H1 (cell line): Measurements from ENCODE around the gene ADIPOR2. TPM values are rescaled to one million over a fixed set of nuclear protein-coding genes. Genes with fewer than 3 reads are reported as not detected.

Experiments used
- CTCF ChIA-PET: fragments of 300-600 bp; sonication (Branson Sonifier 250); formaldehyde crosslinking; loops from one replicate; lab custom pipeline; 2021; ENCODE audit not compliant: partially characterized antibody; lab: Charles Lee
- POLR2A ChIA-PET: fragments of 300-600 bp; sonication (Branson Sonifier 250); formaldehyde crosslinking; loops from one replicate; lab custom pipeline; 2021; ENCODE audit warnings: inconsistent platforms; ENCODE audit not compliant: partially characterized antibody; lab: Charles Lee
- DNase-seq, 2 experiments: peaks; one replicate each; pipeline versions ENCODE4 v3.0.0 to v3.0.0-alpha.2; 2010 to 2022; ENCODE audit warnings: low spot score in 2 of 2, low read depth in 1 of 2, mixed read lengths in 1 of 2
- FAIRE-seq: peaks from 2 replicates; lab custom pipeline; 2011; peaks lifted over from hg19 to GRCh38; lab: Jason Lieb, UNC
- H2AFZ ChIP-seq: 2 replicates; pipeline ENCODE4 v1.8.1; 2012; ENCODE audit warnings: low read length, inconsistent platforms
- H2AK5ac ChIP-seq: 2 replicates; pipeline ENCODE4 v1.6.1; 2013; ENCODE audit warnings: low read depth, low read length
- H2BK120ac ChIP-seq: replicated peaks from 2 replicates; pipeline ENCODE3; 2013; ENCODE audit warnings: low read depth, low read length, inconsistent platforms
- H2BK12ac ChIP-seq: 2 replicates; pipeline ENCODE4 v1.6.1; 2013; ENCODE audit warnings: low read depth, low read length
- H2BK15ac ChIP-seq: 2 replicates; pipeline ENCODE4 v1.6.1; 2013; ENCODE audit warnings: low read length
- H2BK20ac ChIP-seq: 2 replicates; pipeline ENCODE4 v1.6.1; 2013; ENCODE audit warnings: low read length
- H2BK5ac ChIP-seq: 2 replicates; pipeline ENCODE4 v1.6.1; 2013; ENCODE audit warnings: low read depth, low read length
- H3K14ac ChIP-seq: 2 replicates; pipeline ENCODE4 v1.6.1; 2013; ENCODE audit warnings: inconsistent platforms; ENCODE audit not compliant: insufficient read length
- H3K18ac ChIP-seq: 2 replicates; pipeline ENCODE4 v1.6.1; 2013; ENCODE audit warnings: low read length; ENCODE audit errors: extremely low read depth
- H3K23ac ChIP-seq: 2 replicates; pipeline ENCODE4 v1.6.1; 2013; ENCODE audit warnings: inconsistent platforms; ENCODE audit not compliant: insufficient read length
- H3K23me2 ChIP-seq: 2 replicates; pipeline ENCODE4 v1.6.1; 2013; ENCODE audit warnings: low read depth, low read length
- H3K27ac ChIP-seq: 2 replicates; pipeline ENCODE4 v1.6.1; 2011; ENCODE audit warnings: low read depth, low read length, inconsistent platforms
- H3K27me3 ChIP-seq, 4 experiments: replicated peaks in 1 of 4; 1 replicate in 1 of 4; 2 replicates in 3 of 4; pipeline versions ENCODE4 v1.6.1 to v1.8.1; 2011 to 2013; ENCODE audit warnings: low read length in 3 of 4, mild to moderate bottlenecking in 3 of 4, inconsistent platforms in 2 of 4, mixed read lengths in 2 of 4, moderate library complexity in 1 of 4; ENCODE audit not compliant: control insufficient read depth in 3 of 4, insufficient read depth in 3 of 4; ENCODE audit errors: extremely low read depth in 1 of 4
- H3K36me3 ChIP-seq, 4 experiments: 2 replicates each; pipeline versions ENCODE4 v1.6.1 to v1.8.1; 2011 to 2013; ENCODE audit warnings: mild to moderate bottlenecking in 4 of 4, low read length in 3 of 4, moderate library complexity in 2 of 4, control low read depth in 1 of 4, inconsistent platforms in 1 of 4; ENCODE audit not compliant: insufficient read depth in 4 of 4, control insufficient read depth in 2 of 4
- H3K4ac ChIP-seq: replicated peaks from 2 replicates; pipeline ENCODE3; 2013; ENCODE audit warnings: low read length, low read depth, mixed read lengths, inconsistent platforms; ENCODE audit not compliant: insufficient read length
- H3K4me1 ChIP-seq, 4 experiments: replicated peaks in 1 of 4; 1 replicate in 1 of 4; 2 replicates in 3 of 4; pipeline versions ENCODE4 v1.6.1 to v1.8.1; 2011 to 2013; ENCODE audit warnings: low read length in 3 of 4, inconsistent platforms in 2 of 4, mixed read lengths in 1 of 4; ENCODE audit not compliant: insufficient read depth in 4 of 4, control insufficient read depth in 3 of 4
- H3K4me2 ChIP-seq, 2 experiments: 2 replicates each; pipeline versions ENCODE4 v1.6.1 to v1.8.1; 2011 to 2013; ENCODE audit warnings: low read depth in 2 of 2, low read length in 2 of 2, control low read depth in 1 of 2, inconsistent platforms in 1 of 2, mild to moderate bottlenecking in 1 of 2; ENCODE audit not compliant: insufficient read depth in 1 of 2
- H3K4me3 ChIP-seq, 4 experiments: fragments of 200-600, 300-600 bp in 1 of 4; sonication (generic), shearing (Covaris generic), sonication (Bioruptor Twin) in 1 of 4; 2 replicates each; pipeline versions ENCODE4 v1.5.1 to v1.8.1; 2011 to 2016; ENCODE audit warnings: low read length in 4 of 4, low read depth in 3 of 4, control low read depth in 2 of 4, inconsistent platforms in 2 of 4, mild to moderate bottlenecking in 2 of 4, mixed read lengths in 1 of 4, moderate library complexity in 1 of 4; ENCODE audit not compliant: insufficient read depth in 2 of 4; ENCODE audit errors: extremely low read depth in 1 of 4
- H3K56ac ChIP-seq: replicated peaks from 2 replicates; pipeline ENCODE3; 2013; ENCODE audit warnings: low read depth, mild to moderate bottlenecking, mixed read lengths, low read length, inconsistent platforms; ENCODE audit not compliant: insufficient read length
- H3K79me1 ChIP-seq: 2 replicates; pipeline ENCODE4 v1.6.1; 2013; ENCODE audit warnings: low read depth, low read length, control low read depth
- H3K79me2 ChIP-seq, 2 experiments: 2 replicates each; pipeline versions ENCODE4 v1.6.1 to v1.8.1; 2012 to 2013; ENCODE audit warnings: low read length in 2 of 2, mild to moderate bottlenecking in 2 of 2, inconsistent platforms in 1 of 2; ENCODE audit not compliant: insufficient read depth in 2 of 2, control insufficient read depth in 1 of 2
- H3K9ac ChIP-seq, 4 experiments: replicated peaks in 1 of 4; 1 replicate in 1 of 4; 2 replicates in 3 of 4; pipeline versions ENCODE4 v1.6.1 to v1.8.1; 2011 to 2013; ENCODE audit warnings: low read depth in 3 of 4, low read length in 3 of 4, control low read depth in 2 of 4, mild to moderate bottlenecking in 2 of 4, moderate library complexity in 2 of 4, inconsistent platforms in 1 of 4; ENCODE audit errors: extremely low read depth in 1 of 4
- H3K9me3 ChIP-seq, 2 experiments: 2 replicates each; pipeline versions ENCODE4 v1.6.1 to v1.8.1; 2012 to 2013; ENCODE audit warnings: mild to moderate bottlenecking in 2 of 2, moderate library complexity in 2 of 2, control low read depth in 1 of 2, inconsistent platforms in 1 of 2, low read depth in 1 of 2, low read length in 1 of 2, mixed read lengths in 1 of 2; ENCODE audit not compliant: insufficient read depth in 2 of 2
- H4K20me1 ChIP-seq, 2 experiments: replicated peaks in 1 of 2; 2 replicates each; pipeline versions ENCODE3 to v1.8.1; 2011 to 2013; ENCODE audit warnings: inconsistent platforms in 2 of 2, low read length in 2 of 2, mild to moderate bottlenecking in 1 of 2; ENCODE audit not compliant: insufficient read depth in 2 of 2, control insufficient read depth in 1 of 2
- H4K5ac ChIP-seq: 2 replicates; pipeline ENCODE4 v1.6.1; 2013; ENCODE audit warnings: low read length, low read depth, mixed read lengths, inconsistent platforms; ENCODE audit not compliant: insufficient read length
- H4K8ac ChIP-seq: 2 replicates; pipeline ENCODE4 v1.8.0; 2013; ENCODE audit warnings: mild to moderate bottlenecking, moderate library complexity, low read length, inconsistent platforms; ENCODE audit not compliant: insufficient read depth; ENCODE audit errors: extremely low read depth
- H4K91ac ChIP-seq: replicated peaks from 2 replicates; pipeline ENCODE3; 2013; ENCODE audit warnings: low read length, mixed read lengths, inconsistent platforms; ENCODE audit not compliant: insufficient read length
- CREB1 ChIP-seq: IDR thresholded peaks from 2 replicates; pipeline ENCODE4 v1.6.1; 2012; ENCODE audit warnings: inconsistent platforms
- CTCF ChIP-seq, 3 experiments: IDR thresholded peaks; 1 replicate in 2 of 3; 2 replicates in 1 of 3; pipeline versions ENCODE4 v1.5.1 to v1.6.1; 2011; ENCODE audit warnings: low read length in 3 of 3, mild to moderate bottlenecking in 3 of 3, inconsistent platforms in 2 of 3, low read depth in 1 of 3, moderate library complexity in 1 of 3; ENCODE audit not compliant: insufficient read depth in 1 of 3; ENCODE audit errors: control extremely low read depth in 1 of 3
- EP300 ChIP-seq, 2 experiments: IDR thresholded peaks; 1 replicate in 1 of 2; 2 replicates in 1 of 2; pipeline ENCODE4 v1.6.1; 2011 to 2012; ENCODE audit warnings: low read depth in 2 of 2, low read length in 2 of 2, mild to moderate bottlenecking in 2 of 2, borderline replicate concordance in 1 of 2, inconsistent platforms in 1 of 2, moderate library complexity in 1 of 2
- KDM5A ChIP-seq: fragments of 200-600 bp; IDR thresholded peaks from 2 replicates; pipeline ENCODE4 v1.7.1; 2012; ENCODE audit warnings: mild to moderate bottlenecking, low read length, inconsistent platforms, mixed read lengths
- POU5F1 ChIP-seq: IDR thresholded peaks from 2 replicates; pipeline ENCODE4 v1.6.1; 2011; ENCODE audit warnings: low read depth, mild to moderate bottlenecking, low read length, moderate library complexity
- RNF2 ChIP-seq: fragments of 200-900, 300-1000 bp; sonication (generic); IDR thresholded peaks from 2 replicates; pipeline ENCODE4 v1.7.1; 2016; ENCODE audit warnings: borderline replicate concordance, low read depth, mild to moderate bottlenecking, antibody characterized with exemption, low read length; ENCODE audit not compliant: poor library complexity, severe bottlenecking; ENCODE audit errors: missing control alignments
- TBP ChIP-seq: IDR thresholded peaks from 2 replicates; pipeline ENCODE4 v1.6.1; 2011; ENCODE audit warnings: low read depth, low read length, improper control_type of control experiment
- WGBS, 2 experiments: shearing (Covaris generic) in 1 of 2; methylation state at CpG; one replicate each; pipeline versions ENCODE4 v1.1.6 to v1.1.7; 2013 to 2015; ENCODE audit warnings: low lambda C conversion rate in 2 of 2, mixed read lengths in 2 of 2, inconsistent platforms in 1 of 2, low coverage in 1 of 2, missing lambda C conversion rate in 1 of 2; ENCODE audit not compliant: insufficient replicate concordance in 2 of 2, insufficient coverage in 1 of 2, insufficient read length in 1 of 2; ENCODE audit errors: extremely low coverage in 1 of 2, missing lambda C conversion rate in 1 of 2; 5-methylcytosine and 5-hydroxymethylcytosine counted together
- polyA plus RNA-seq, 7 experiments: library from polyadenylated mRNA; depleted of rRNA in 3 of 7; stranded (reverse) in 5 of 7; unstranded in 2 of 7; fragments of >200 nt in 5 of 7; fragments of 200-250 nt in 2 of 7; gene quantifications; 1 replicate in 5 of 7; 2 replicates in 1 of 7; 4 replicates in 1 of 7; pipeline versions ENCODE4 v1.2.1 to v1.2.3, GENCODE V29; 2011 to 2013; ENCODE audit warnings: missing spikeins in 2 of 7, mixed read lengths in 2 of 7
- total RNA-seq: library from RNA; stranded (reverse); fragmentation: NEBNext Ultra II Directional; extraction: Animal tissue kit (Norgen Biotek cat#: 25700); gene quantifications from 2 replicates; pipeline ENCODE4 v1.2.1, GENCODE V29; 2021
- TF ChIP-seq, protein P1 (sequence below): IDR thresholded peaks from 2 replicates; pipeline ENCODE4 v1.6.1; 2012; ENCODE audit warnings: low read length, inconsistent platforms

ADIPOR2 gene
- total and polyA plus RNA-seq, 2 of the 8 experiments (the other 6 are each of a cell fraction or from before 2014, with no cell fraction given) = 17.5 to 50.8 TPM

DNA sequence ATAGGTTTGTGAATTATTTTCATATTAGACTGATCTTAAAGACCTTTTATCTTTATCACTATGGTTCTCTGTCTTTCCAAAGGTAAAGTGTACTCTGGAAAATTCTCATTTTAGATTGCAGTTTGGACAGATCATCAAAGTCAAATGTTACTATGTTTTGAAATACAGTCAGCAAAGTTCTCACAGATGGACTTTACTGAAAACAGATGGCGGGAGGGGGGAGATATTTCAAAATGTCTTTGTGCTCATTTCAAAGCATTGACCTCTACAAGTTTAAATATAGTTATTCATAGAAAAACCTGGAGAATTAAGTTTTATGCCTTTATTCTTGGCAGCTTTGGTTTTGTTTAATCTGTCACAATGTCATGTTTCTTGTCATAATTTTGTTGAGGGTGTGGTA is 77.7 kb downstream of the ADIPOR2 start:
- no peak overlapping the region for H4K5ac ChIP-seq
- H3K4me3 ChIP-seq = no peak overlapping the region
- no peak for TF ChIP-seq CREB1
- TF ChIP-seq EP300 (IDR thresholded peaks at IDR 0.05; ENCODE audit: borderline replicate concordance in 1 of 2, low read depth in 2 of 2, low read length in 2 of 2) = no peak
- TF ChIP-seq, protein P1, sequence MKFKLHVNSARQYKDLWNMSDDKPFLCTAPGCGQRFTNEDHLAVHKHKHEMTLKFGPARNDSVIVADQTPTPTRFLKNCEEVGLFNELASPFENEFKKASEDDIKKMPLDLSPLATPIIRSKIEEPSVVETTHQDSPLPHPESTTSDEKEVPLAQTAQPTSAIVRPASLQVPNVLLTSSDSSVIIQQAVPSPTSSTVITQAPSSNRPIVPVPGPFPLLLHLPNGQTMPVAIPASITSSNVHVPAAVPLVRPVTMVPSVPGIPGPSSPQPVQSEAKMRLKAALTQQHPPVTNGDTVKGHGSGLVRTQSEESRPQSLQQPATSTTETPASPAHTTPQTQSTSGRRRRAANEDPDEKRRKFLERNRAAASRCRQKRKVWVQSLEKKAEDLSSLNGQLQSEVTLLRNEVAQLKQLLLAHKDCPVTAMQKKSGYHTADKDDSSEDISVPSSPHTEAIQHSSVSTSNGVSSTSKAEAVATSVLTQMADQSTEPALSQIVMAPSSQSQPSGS = no peak
- no peak for TF ChIP-seq CTCF (IDR thresholded peaks at IDR 0.05; ENCODE audit: control extremely low read depth in 1 of 3, insufficient read depth in 1 of 3, low read depth in 1 of 3, low read length in 3 of 3)
- no peak for TF ChIP-seq KDM5A
- no peak for TF ChIP-seq TBP
- TF ChIP-seq POU5F1 = no peak
- TF ChIP-seq RNF2 = no peak
- no peak overlapping the region for H2BK120ac ChIP-seq
- H3K23me2 ChIP-seq = no peaks in the 10 kb centered on the region; the same call in 1 of the 2 replicates
- no peak overlapping the region for H2AFZ ChIP-seq
- no peak overlapping the region for H2BK12ac ChIP-seq
- no peak overlapping the region for H3K56ac ChIP-seq
- no peak overlapping the region for H2BK5ac ChIP-seq
- no peak overlapping the region for H3K9ac ChIP-seq
- no peak for FAIRE-seq
- H2BK15ac ChIP-seq = no peak overlapping the region
- no peak overlapping the region for H3K27ac ChIP-seq
- no peak overlapping the region for H3K18ac ChIP-seq
- H3K36me3 ChIP-seq = peaks cover 0 to 7% (median 4%) of the 10 kb centered on the region in 4 experiments; a peak in 4 of 8 replicates
- H3K23ac ChIP-seq = no peak overlapping the region
- peaks cover 3% of the 10 kb centered on the region; the same call in 1 of the 2 replicates for H3K79me1 ChIP-seq
- ChIA-PET POLR2A (interaction anchor here (1.6 kb wide), 1 partner anchor 8 kb away, joined by 4 read pairs; no protein-coding TSS in a partner anchor), CTCF (interaction anchor here (1.0 kb wide), 1 partner anchor 22 kb away, joined by 3 read pairs; no protein-coding TSS in a partner anchor)
- no peak overlapping the region for H3K4me2 ChIP-seq
- DNase-seq = no peak
- H3K4ac ChIP-seq = no peak overlapping the region
- no peak overlapping the region for H2BK20ac ChIP-seq
- peaks cover 0 to 3% (median 0%) of the 10 kb centered on the region in 4 experiments; a peak in 2 of 7 replicates for H3K4me1 ChIP-seq
- H3K27me3 ChIP-seq = no peaks in the 10 kb centered on the region
- no peak overlapping the region for H4K8ac ChIP-seq
- no peaks in the 10 kb centered on the region for H3K9me3 ChIP-seq
- no peak overlapping the region for H4K91ac ChIP-seq
- WGBS, 2 experiments = 91% methylated on average over 1 of the region's 1 CpG; no CpG with 5 or more reads in 1 of the 2 experiments
- H3K14ac ChIP-seq = no peak overlapping the region
- peaks cover 0 to 38% of the 10 kb centered on the region in 2 experiments; a peak in 2 of 4 replicates for H3K79me2 ChIP-seq
- peaks cover 2 to 6% of the 10 kb centered on the region in 2 experiments for H4K20me1 ChIP-seq
- H2AK5ac ChIP-seq = no peak overlapping the region
